ENCODE data around the gene RNU4-1.
"Not testable (repeated sequence)": the region's sequence is repeated elsewhere in the genome, so short reads cannot be mapped to it uniquely, and the experiment has no call there.

The RNU4-1 gene

GRCh38 chr12:120292661-120293531 lies at the start of gene RNU4-1:
RNU4-1 (minus strand) TSS chr12:120293237.
- DNase-seq: peak; percentile 86

DNA sequence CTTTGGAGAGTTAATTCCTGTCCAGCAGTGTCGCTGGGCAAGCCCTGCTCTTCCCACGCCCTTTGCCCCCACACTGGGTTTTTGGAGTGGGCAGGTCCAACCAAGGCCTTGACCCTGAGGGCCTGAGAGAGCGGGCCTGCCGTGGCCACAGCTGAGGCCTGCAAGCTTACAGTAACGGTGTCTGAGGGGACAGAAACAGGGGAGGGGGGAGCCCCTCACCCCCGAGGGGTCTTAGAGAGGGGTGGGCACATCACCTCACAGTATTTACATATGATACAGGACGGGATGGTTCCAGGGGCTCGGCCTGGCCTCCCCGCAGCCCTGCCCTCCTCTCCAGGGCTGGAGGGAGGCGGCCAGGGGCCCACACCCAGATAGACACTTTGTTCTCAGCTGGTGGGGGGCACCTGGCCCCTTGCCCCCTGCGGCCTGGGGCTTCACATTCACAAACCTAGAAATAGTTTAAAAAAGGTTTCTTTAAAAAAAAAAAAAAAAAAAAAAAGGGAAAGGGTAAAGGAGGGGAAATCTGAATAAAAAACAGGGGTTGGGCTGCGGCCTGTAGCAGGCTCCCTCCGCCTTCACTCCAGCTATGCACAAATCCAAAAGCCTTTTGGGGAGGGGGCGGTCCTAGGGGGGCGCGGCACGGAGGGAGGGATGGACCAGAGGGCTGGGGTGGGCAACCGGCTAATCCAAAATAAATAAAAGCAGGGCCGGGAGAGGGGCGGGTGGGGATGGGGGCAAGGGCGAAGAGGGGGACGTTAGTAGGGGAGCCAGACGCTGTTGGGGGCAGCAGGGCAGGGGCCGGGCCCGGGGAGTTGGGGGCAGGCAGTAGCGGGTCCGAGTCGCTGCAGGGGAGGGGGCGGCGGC lies 49.4 kb upstream of the RNU4-1 start:
- no peak for DNase-seq

- no peak for DNase-seq
These were observed 46.2 kb upstream of the RNU4-1 start for GRCh38 chr12:120339256-120339655.

DNA sequence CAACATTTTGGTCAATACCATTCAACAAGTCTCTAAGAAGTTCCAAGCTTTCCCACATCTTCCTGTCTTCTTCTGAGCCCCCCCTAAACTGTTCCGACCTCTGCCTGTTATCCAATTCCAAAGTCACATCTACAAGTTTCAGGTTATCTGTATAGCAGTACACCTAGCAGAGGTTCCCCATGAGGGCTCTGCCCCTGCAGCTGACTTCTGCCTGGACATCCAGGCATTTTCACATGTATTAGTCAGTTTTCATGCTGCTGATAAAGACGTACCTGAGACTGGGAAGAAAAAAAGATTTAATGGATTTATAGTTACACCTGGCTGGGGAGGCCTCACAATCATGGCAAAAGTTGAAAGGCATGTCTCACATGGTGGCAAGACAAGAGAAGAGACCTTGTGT lies 44.7 kb upstream of the RNU4-1 start:
- no peak for DNase-seq

DNA sequence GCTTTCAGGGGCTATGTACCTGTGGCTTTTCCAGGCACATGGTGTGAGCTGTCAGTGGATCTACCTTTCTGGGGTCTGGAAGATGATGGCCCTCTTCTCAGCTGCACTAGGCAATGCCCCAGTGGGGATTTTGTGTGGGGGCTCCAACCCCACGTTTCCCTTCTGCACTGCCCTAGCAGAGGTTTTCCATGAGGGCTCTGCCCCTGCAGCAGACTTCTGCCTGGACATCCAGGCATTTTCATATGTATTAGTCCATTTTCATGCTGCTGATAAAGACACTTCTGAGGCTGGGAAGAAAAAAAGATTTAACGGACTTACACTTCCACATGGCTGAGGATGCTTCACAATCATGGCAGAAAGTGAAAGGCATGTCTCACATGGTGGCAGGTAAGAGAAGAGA lies 43.4 kb upstream of the RNU4-1 start:
- DNase-seq: not testable (repeated sequence)

DNA sequence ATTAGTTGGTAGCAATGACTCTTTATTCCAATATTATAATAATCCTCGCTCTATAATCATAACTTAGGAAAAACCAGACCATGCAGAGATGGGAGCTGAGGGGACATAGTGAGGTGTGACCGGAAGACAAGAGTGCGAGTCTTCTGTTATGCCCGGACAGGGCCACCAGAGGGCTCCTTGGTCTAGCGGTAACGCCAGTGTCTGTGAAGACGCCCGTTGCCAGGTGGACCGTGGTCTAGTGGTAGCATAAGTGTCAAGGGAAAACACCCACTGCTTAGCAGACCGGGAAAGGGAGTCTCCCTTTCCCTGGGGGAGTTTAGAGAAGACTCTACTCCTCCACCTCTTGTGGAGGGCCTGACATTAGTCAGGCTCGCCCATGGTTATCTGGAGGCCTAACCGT lies 42.4 kb upstream of the RNU4-1 start:
- DNase-seq: peak; percentile 62

DNA sequence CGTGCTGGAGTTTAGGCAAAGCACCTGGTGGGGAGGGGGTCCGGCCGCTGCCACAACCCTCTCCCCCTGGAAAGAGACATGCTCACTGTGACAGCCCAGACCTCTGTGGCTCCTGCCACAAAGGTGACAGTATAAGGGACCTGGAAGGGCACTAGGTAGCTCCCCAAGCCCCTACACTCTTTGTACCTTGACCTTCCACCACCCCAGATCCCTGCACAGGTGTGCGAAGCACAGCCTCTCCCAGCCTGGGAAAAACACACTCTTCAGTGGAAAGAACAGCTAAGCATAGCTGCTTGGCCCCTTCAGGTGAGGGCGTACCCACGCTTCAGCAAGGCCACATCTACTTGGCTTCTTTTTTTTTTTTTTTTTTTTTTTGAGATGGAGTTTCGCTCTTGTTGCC lies 39.5 kb upstream of the RNU4-1 start:
- DNase-seq: no peak

- DNase-seq: no peak
These were observed 39.0 kb upstream of the RNU4-1 start for GRCh38 chr12:120332041-120332440.

DNA sequence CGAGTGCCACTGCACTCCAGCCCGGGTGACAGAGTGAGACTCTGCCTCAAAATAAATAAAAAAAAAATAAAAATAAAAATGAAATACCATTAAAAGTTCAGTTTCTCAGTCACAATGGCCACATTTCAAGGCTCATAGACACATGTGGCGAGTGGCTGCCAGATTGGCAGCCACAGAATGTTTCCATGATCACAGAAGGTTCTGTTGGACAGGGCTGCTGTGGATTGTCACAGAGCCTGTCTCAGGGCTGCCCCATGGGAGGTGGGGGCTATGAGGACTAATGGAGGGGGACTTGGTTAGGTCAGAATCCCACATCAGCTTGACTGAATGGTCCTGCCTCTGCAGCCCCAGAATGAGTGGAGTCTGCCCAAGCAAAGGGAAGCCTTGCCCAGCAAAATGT lies 38.4 kb upstream of the RNU4-1 start:
- no peak for DNase-seq

GRCh38 chr12:120328228-120328627 lies 35.2 kb upstream of the RNU4-1 start:
- no peak for DNase-seq

GRCh38 chr12:120327593-120327992 lies 34.6 kb upstream of the RNU4-1 start, which contains the start of gene PLA2G1B:
PLA2G1B (minus strand) TSS chr12:120327779; CDS start chr12:120327753, 26 bp downstream.
- DNase-seq: no peak

- no peak for DNase-seq
These were observed 31.9 kb upstream of the RNU4-1 start for GRCh38 chr12:120324841-120325417.

DNA sequence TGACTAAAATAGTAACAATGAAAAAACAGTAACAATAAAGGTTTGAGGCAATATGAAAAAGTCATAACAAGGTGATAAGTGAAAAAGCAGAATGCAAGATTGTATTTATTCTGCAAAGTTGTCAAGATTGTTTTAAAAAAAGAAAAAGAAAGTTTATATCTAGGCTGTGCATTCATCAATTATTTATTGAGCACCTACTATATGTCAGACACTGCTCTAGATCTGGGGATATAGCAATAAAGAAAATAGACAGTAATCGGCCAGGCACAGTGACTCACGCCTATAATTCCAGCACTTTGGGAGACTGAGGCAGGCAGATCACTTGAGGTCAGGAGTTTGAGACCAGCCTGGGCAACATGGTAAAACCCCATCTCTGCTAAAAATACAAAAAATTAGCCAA lies 30.7 kb upstream of the RNU4-1 start:
- DNase-seq: no peak

DNA sequence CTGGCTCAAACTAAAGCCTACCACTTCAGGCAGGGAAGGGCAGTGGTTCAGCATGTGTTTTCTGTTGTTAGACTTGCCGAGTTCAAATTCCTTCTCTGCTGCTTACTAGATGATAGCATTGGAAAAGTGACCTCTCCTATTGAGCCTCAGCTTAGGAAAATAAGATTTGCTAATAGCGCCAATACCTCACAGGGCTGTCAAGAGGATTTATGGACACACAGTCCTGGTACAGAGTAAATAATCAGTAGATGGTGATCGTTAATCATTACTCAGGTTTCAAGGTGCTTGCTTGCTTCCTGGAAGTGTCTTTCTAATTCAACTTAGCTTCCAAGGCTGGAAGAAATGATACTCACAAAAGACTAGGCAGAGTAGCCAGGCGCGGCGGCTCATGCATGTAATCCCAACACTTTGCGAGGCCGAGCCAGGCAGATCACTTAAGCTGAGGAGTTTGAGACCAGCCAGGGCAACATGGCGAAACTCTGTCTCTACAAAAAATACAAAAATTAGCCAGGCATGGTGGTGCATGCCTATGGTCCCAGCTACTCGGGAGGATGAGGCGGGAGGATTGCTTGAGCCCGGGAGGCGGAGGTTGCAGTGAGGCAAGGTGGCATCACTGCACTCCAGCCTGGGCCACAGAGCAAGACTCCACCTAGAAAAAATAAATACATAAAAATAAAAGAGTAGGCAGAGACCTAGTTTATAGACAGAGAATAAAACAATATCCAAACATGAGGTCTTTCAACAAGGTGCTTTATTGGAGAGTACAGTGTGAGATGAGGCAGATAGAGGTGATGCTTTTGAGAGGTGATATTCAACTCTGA lies 28.6 kb upstream of the RNU4-1 start:
- no peak for DNase-seq

DNA sequence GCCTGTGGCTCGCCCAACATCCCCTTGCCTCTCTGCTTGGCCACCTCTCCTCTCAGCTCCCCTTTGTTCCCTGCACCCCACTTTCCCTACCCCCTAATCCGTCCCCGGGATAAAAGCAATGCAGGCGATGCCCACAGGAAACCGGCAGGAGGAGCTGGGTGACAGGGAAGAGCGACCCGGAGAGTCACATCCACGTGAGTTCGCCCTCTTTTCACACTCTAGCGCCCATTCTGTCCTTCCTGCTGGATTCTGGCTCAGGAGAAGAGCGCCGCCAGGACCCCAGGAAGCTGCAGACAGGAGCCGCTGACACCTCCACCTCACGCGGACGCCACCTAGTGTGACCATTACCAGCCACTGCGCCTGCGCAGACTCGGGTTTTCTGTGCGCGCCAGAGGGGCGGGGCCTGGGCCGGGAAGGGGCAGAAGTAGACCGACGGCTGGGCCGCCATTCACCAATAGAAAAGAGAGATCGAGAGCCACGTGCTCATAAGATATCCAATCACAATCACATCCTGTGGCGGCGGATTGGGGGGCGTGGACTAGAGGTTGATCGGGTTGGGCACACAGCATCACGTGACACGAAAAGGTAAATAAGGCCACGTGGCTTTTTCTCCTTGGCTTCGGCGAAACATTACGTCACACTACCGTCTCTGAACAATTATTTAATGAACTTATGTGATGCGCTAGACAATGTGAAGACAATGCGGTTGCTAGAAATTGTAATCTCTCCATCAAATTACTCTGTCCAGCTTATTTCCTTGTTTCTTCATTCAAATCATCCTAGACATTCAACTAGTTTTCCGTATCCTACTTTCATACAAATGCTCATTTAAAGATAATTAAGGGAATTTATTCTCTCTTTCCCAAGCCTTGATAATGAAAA lies 24.4 kb upstream of the RNU4-1 start:
- peak; percentile 100 for DNase-seq

DNA sequence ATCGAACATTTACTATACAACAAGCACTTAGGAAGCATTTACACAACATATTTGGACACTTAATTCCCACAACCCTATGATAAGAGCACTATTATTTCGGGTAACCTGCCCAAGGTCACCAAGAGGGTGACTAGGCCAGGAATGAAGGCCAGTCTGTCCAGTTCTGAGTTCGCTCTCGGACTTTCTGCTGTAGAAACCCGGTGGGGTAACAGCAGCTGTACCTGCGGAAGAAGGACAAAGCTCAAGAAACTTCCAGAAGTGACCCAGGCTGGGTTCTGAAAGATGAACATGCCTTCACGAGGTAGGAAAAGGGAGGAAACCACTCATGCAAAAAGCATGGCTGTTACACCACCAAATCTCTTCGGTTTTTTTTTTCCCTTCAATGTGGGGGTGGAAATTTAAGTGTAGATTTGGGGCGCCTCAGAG lies 23.8 kb upstream of the RNU4-1 start:
- no peak for DNase-seq

GRCh38 chr12:120314220-120314619 lies 21.2 kb upstream of the RNU4-1 start:
- no peak for DNase-seq

DNA sequence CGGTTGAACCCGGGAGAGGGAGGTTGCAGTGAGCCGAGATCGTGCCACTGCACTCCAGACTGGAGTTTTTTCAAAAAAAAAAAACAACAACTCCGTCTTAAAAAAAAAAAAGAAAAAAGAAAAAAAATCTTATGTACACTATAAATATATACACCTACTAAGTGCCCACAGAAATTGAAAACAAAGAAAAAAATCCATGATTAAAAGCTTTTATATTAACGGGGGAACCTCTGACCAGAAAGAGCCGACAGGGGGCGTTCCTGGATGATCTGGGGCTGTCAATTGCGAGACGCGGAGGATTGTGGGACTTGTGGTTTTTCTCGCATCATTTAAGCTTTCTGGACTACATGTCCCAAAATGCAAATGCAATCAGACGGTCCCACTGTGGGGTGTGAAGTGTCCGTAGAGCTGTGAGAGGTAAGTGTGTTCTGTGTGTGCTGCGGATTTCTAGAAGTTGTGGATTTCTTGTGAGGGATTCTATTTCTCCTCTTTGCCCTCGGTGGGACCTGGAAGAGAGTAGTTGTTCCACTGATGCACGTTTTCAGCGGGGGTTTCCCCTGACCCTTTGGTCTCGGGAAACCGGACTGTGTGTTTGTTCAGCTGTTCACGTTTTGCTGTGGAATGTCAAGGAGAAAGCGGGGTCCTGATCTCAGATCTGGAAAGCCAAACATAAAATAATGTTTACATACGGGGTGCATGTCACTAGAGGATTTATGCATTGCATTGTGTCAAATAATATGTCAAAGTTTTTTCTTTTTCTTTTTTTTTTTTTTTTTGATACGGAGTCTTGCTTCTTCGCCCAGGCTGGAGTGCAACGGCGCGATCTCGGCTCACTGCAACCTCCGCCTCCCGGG lies 9.2 kb upstream of the RNU4-1 start, which contains the start of gene SIRT4:
Gene SIRT4, plus strand, starts transcription at position 360 of the 854 bp plus-strand sequence. CDS start 1,241 bp downstream, outside the sequence.
- DNase-seq: peak; percentile 93

DNA sequence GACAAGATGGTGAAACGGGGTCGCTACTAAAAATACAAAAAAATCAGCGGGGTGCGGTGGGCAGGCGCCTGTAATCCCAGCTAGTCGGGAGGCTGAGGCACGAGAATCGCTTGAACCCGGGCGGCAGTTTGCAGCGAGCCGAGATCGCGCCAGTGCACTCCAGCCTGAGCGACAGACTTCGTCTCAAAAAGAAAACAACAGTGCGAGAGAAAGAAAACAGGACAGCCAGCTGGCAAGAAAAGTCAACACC lies 701 bp downstream of the RNU4-1 start:
- peak; percentile 53 for DNase-seq

- peak; percentile 63 for DNase-seq
These were observed 2.3 kb downstream of the RNU4-1 start for GRCh38 chr12:120290609-120291305.

Data from activated CD4-positive, alpha-beta T cell treated with anti-CD3 and anti-CD28 coated beads for 48 hours (primary cell).